A549 (cell line): Measurements from ENCODE around the gene KIAA1191. TPM values are rescaled to one million over a fixed set of nuclear protein-coding genes. Genes with fewer than 3 reads are reported as not detected.

Experiments
- ATAC-seq, 2 experiments: fragments of 200-7000 bp in 1 of 2; fragments of >200 bp in 1 of 2; cut with Nextera tagmentation in 1 of 2; cut with Tn5 transposase in 1 of 2; 3 replicates each; pipeline versions ENCODE4 v1.8.0 to v1.9.1; 2018 to 2020; ENCODE audit warnings: mild to moderate bottlenecking in 1 of 2, moderate library complexity in 1 of 2
- CTCF ChIA-PET: fragments of 300-600 bp; sonication (Branson Sonifier 250); formaldehyde crosslinking; extraction: SDS; loops from one replicate; lab custom pipeline; 2021; ENCODE audit warnings: antibody characterized with exemption, inconsistent platforms; lab: Yijun Ruan, JAX
- POLR2A ChIA-PET: fragments of 350-600 bp; formaldehyde crosslinking; extraction: SDS; loops from one replicate; lab custom pipeline; 2021; ENCODE audit warnings: antibody characterized with exemption, inconsistent platforms; lab: Yijun Ruan, JAX
- DNase-seq, 2 experiments: peaks; one replicate each; pipeline versions ENCODE4 v3.0.0 to v3.0.0-alpha.2; 2011 to 2016; ENCODE audit warnings: low read depth in 1 of 2, low spot score in 1 of 2
- FAIRE-seq: peaks from 2 replicates; lab custom pipeline; 2011; peaks lifted over from hg19 to GRCh38; lab: Jason Lieb, UNC
- H3K27ac ChIP-seq, 2 experiments: fragments of >200 bp; sonication (Bioruptor Twin); formaldehyde crosslinking; 3 replicates each; pipeline ENCODE4 v1.5.1; 2016 to 2017
- H3K4me1 ChIP-seq: fragments of >200 bp; sonication (Bioruptor Twin); formaldehyde crosslinking; 3 replicates; pipeline ENCODE4 v1.6.1; 2016
- H3K4me2 ChIP-seq: fragments of >200 bp; sonication (Bioruptor Twin); formaldehyde crosslinking; 3 replicates; pipeline ENCODE4 v1.6.1; 2016
- H3K4me3 ChIP-seq: fragments of >200 bp; sonication (Bioruptor Twin); formaldehyde crosslinking; 3 replicates; pipeline ENCODE4 v1.5.1; 2016
- H3K9me3 ChIP-seq: fragments of >200 bp; sonication (Bioruptor Twin); formaldehyde crosslinking; 3 replicates; pipeline ENCODE4 v1.6.1; 2016
- BHLHE40 ChIP-seq: IDR thresholded peaks from 2 replicates; pipeline ENCODE4 v1.6.1; 2012; ENCODE audit warnings: low read depth, low read length, inconsistent platforms
- CBX8 ChIP-seq: fragments of 200-600 bp; sonication (generic); IDR thresholded peaks from 2 replicates; pipeline ENCODE4 v1.6.1; 2016
- CEBPB ChIP-seq, 2 experiments: fragments of >200 bp in 1 of 2; sonication (Bioruptor Twin) in 1 of 2; formaldehyde crosslinking in 1 of 2; IDR thresholded peaks; 2 replicates each; pipeline ENCODE4 v1.6.1; 2012 to 2016
- ESRRA ChIP-seq: fragments of 150-350 bp; IDR thresholded peaks from 2 replicates; pipeline ENCODE4 v1.6.1; 2014; ENCODE audit warnings: mild to moderate bottlenecking, low read length, borderline replicate concordance
- FOXS1 ChIP-seq: fragments of 250-450 bp; sonication (Bioruptor Pico); IDR thresholded peaks from 2 replicates; pipeline ENCODE4 v1.5.0; 2020; ENCODE audit warnings: mild to moderate bottlenecking, moderate library complexity
- HEYL ChIP-seq: fragments of 250-450 bp; sonication (Bioruptor Pico); IDR thresholded peaks from 2 replicates; pipeline ENCODE4 v1.8.0; 2021; ENCODE audit warnings: mild to moderate bottlenecking, moderate library complexity
- HOXB13 ChIP-seq: fragments of 250-450 bp; sonication (Bioruptor Pico); IDR thresholded peaks from 2 replicates; pipeline ENCODE4 v1.5.0; 2020; ENCODE audit warnings: low read depth, mild to moderate bottlenecking, moderate library complexity
- JUNB ChIP-seq: fragments of >200 bp; sonication (Bioruptor Twin); formaldehyde crosslinking; IDR thresholded peaks from 2 replicates; pipeline ENCODE4 v1.6.1; 2016
- KDM1A ChIP-seq: fragments of 200-600 bp; sonication (generic); IDR thresholded peaks from 2 replicates; pipeline ENCODE4 v1.6.1; 2016; ENCODE audit warnings: low read depth, mild to moderate bottlenecking
- MAFK ChIP-seq: fragments of 450-650 bp; IDR thresholded peaks from 2 replicates; pipeline ENCODE4 v1.6.1; 2014; ENCODE audit not compliant: partially characterized antibody
- NFE2L2 ChIP-seq: fragments of 150-350 bp; conservative IDR thresholded peaks from 2 replicates; pipeline ENCODE4 v1.6.1; 2014; ENCODE audit warnings: low read length
- NR3C1 ChIP-seq: fragments of >200 bp; sonication (Bioruptor Twin); formaldehyde crosslinking; IDR thresholded peaks from 3 replicates; pipeline ENCODE4 v1.6.1; 2017
- PHF8 ChIP-seq: fragments of 200-600 bp; sonication (generic); IDR thresholded peaks from 2 replicates; pipeline ENCODE4 v1.6.1; 2016; ENCODE audit warnings: low read depth, mild to moderate bottlenecking, antibody characterized with exemption, moderate library complexity, borderline replicate concordance
- RARB ChIP-seq: fragments of 250-450 bp; sonication (Bioruptor Pico); IDR thresholded peaks from 2 replicates; pipeline ENCODE4 v1.8.0; 2021; ENCODE audit warnings: mild to moderate bottlenecking, moderate library complexity
- TFCP2L1 ChIP-seq: fragments of 250-450 bp; sonication (Bioruptor Pico); IDR thresholded peaks from 2 replicates; pipeline ENCODE4 v1.5.0; 2021; ENCODE audit warnings: mild to moderate bottlenecking
- ZNF302 ChIP-seq: fragments of 250-450 bp; sonication (Bioruptor Pico); IDR thresholded peaks from 2 replicates; pipeline ENCODE4 v1.9.0; 2021; ENCODE audit warnings: inconsistent platforms, mild to moderate bottlenecking, moderate library complexity
- WGBS: methylation state at CpG from one replicate; pipeline ENCODE4 v1.1.6; 2017; ENCODE audit errors: missing lambda C conversion rate; 5-methylcytosine and 5-hydroxymethylcytosine counted together
- polyA plus RNA-seq, 4 experiments: library from polyadenylated mRNA; depleted of rRNA in 3 of 4; stranded (reverse); fragments of >200 nt; fragmentation: RNase III in 1 of 4; extraction: RNeasy Plus Mini Kit Qiagen cat#74134 plus additional on column Dnase treatment in 1 of 4; gene quantifications; 2 replicates in 3 of 4; 3 replicates in 1 of 4; pipeline ENCODE4 v1.2.3, GENCODE V29; 2011 to 2017
- TF ChIP-seq, protein P1 (sequence below): fragments of 200-600 bp; sonication (generic); IDR thresholded peaks from 2 replicates; pipeline ENCODE4 v1.6.1; 2016; ENCODE audit warnings: antibody characterized with exemption, mild to moderate bottlenecking, moderate library complexity
- TF ChIP-seq, protein P2 (sequence below): IDR thresholded peaks from 2 replicates; pipeline ENCODE4 v1.6.1; 2012
- TF ChIP-seq, protein P3 (sequence below): fragments of >200 bp; sonication (Bioruptor Twin); formaldehyde crosslinking; IDR thresholded peaks from 3 replicates; pipeline ENCODE4 v1.5.1; 2016
- TF ChIP-seq, protein P4 (sequence below): fragments of >200 bp; sonication (Bioruptor Twin); formaldehyde crosslinking; IDR thresholded peaks from 3 replicates; pipeline ENCODE4 v1.6.1; 2016
- TF ChIP-seq, protein P5 (sequence below): fragments of 250-450 bp; sonication (Bioruptor Pico); IDR thresholded peaks from 2 replicates; pipeline ENCODE4 v1.5.0; 2020; ENCODE audit warnings: low read depth, mild to moderate bottlenecking, moderate library complexity
- TF ChIP-seq, protein P6 (sequence below): IDR thresholded peaks from 2 replicates; pipeline ENCODE4 v1.6.1; 2012; ENCODE audit warnings: low read depth, borderline replicate concordance
- TF ChIP-seq, protein P7 (sequence below): IDR thresholded peaks from 2 replicates; pipeline ENCODE4 v1.6.1; 2012

Gene KIAA1191
- polyA plus RNA-seq, 2 of the 4 experiments (the other 2 are of a cell fraction): 83.6 to 89.3 TPM

DNA sequence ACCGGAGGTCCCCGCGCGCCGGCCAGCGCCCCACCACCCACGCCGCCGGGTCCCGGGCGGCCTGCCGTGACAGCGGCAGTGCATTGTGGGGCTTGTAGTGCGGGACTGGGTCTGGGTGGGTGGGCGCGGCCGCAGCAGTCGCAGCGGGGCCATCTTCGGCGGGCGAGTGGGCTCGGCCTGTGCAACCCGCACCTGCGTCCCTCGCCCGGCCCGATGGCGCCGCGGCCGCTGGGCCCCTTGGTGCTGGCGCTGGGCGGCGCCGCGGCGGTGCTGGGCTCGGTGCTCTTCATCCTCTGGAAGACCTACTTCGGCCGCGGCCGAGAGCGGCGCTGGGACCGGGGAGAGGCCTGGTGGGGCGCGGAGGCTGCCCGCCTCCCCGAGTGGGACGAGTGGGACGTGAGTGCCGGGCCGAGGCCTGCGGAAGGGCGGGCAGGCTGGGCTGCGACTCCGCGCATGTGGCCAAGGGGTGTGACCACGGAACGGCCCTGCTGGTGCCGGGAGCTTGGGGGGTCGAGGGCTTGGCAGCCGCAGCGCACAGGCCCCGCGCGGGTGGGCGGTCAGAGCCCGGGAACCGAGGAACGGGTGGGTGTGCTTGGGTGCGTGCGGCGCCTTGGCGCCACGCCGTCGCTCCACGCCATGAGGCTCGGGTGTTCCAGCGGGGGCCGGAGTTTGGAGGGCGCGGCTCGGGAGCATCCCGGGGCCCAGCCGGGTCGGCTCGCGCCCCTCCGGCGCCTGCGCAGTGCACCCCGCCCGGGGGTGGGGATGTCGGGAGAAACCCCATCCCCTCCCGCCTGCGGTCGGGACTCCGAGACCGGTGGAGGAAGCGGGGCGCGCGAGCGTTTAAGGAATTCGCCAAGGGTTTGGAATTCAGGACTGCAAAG, 4.0 kb upstream of the KIAA1191 start, which contains the start of gene ARL10:
TSS of gene ARL10 (plus strand) at position 137 of the 881 bp plus-strand sequence. CDS start at position 214, 77 bp downstream.
- peak within 1 kb of the TSS; percentile 38 for H3K4me3 ChIP-seq
- FAIRE-seq (no peak), ATAC-seq (no peak)
- H3K4me1 ChIP-seq: peaks cover 4% of the 10 kb centered on the region; the same call in 1 of the 3 replicates
- no peak for TF ChIP-seq HEYL
- TF ChIP-seq ZNF302 (CRISPR knock-in tag): no peak
- no peak for TF ChIP-seq CBX8
- TF ChIP-seq, protein P1, sequence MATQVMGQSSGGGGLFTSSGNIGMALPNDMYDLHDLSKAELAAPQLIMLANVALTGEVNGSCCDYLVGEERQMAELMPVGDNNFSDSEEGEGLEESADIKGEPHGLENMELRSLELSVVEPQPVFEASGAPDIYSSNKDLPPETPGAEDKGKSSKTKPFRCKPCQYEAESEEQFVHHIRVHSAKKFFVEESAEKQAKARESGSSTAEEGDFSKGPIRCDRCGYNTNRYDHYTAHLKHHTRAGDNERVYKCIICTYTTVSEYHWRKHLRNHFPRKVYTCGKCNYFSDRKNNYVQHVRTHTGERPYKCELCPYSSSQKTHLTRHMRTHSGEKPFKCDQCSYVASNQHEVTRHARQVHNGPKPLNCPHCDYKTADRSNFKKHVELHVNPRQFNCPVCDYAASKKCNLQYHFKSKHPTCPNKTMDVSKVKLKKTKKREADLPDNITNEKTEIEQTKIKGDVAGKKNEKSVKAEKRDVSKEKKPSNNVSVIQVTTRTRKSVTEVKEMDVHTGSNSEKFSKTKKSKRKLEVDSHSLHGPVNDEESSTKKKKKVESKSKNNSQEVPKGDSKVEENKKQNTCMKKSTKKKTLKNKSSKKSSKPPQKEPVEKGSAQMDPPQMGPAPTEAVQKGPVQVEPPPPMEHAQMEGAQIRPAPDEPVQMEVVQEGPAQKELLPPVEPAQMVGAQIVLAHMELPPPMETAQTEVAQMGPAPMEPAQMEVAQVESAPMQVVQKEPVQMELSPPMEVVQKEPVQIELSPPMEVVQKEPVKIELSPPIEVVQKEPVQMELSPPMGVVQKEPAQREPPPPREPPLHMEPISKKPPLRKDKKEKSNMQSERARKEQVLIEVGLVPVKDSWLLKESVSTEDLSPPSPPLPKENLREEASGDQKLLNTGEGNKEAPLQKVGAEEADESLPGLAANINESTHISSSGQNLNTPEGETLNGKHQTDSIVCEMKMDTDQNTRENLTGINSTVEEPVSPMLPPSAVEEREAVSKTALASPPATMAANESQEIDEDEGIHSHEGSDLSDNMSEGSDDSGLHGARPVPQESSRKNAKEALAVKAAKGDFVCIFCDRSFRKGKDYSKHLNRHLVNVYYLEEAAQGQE: no peak
- TF ChIP-seq, protein P2, sequence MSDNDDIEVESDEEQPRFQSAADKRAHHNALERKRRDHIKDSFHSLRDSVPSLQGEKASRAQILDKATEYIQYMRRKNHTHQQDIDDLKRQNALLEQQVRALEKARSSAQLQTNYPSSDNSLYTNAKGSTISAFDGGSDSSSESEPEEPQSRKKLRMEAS: no peak
- TF ChIP-seq, all 56 proteins: peak for 0
- peak within 1 kb of the TSS; percentile 69 for H3K4me2 ChIP-seq
- ChIA-PET POLR2A (no interaction called here), CTCF (no interaction called here)
- H3K27ac ChIP-seq: peak within 1 kb of the TSS; percentile 30 to 50; a peak in 4 of 6 replicates
- DNase-seq: no peak
- H3K9me3 ChIP-seq: no peaks in the 10 kb centered on the region
- WGBS: 75% methylated on average over 54 of the region's 108 CpGs

DNA sequence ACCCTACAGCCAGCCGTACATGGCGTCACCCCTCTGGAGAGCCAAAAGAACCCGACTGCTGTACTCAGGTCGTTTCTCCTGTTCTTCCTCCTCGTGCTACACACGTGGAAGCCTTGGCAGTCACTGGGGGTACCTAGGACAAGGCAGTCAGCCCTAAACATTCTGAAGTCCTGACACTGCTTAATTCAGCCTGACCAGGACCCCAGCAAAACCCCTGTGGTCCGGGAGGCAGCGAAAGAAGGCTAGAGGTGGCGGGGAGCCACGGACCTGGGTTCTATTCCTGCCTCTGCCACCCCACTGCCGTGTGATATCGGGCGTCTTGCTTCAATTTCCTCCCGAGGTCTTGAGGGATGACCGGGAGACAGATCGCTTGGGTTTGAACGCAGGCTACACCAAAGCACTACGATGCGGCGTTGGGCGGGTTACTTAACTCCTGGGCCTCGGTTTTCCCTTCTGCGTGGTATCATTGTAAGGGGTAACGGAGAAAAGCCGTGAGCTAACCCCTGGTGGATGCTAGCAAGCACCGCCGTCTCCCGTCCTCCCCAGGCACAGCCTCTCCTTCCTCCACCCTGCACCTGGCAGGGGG, 3.3 kb upstream of the KIAA1191 start:
- ChIA-PET CTCF (interaction anchor here (0.6 kb wide), 1 partner anchor 866 kb away, joined by 3 read pairs; no protein-coding TSS in a partner anchor), POLR2A (no interaction called here)
- Histone ChIP-seq H3K27ac (peak overlapping the region in 1 of 2 experiments; percentile 50; a peak in 2 of 6 replicates), H3K4me2 (peak overlapping the region; percentile 69), H3K4me1 (peaks cover 12% of the 10 kb centered on the region; the same call in 1 of the 3 replicates), H3K9me3 (no peaks in the 10 kb centered on the region), H3K4me3 (peak overlapping the region; percentile 38; the same call in 2 of the 3 replicates)
- ATAC-seq: no peak
- no peak for DNase-seq
- no peak for TF ChIP-seq HOXB13
- TF ChIP-seq, protein P3, sequence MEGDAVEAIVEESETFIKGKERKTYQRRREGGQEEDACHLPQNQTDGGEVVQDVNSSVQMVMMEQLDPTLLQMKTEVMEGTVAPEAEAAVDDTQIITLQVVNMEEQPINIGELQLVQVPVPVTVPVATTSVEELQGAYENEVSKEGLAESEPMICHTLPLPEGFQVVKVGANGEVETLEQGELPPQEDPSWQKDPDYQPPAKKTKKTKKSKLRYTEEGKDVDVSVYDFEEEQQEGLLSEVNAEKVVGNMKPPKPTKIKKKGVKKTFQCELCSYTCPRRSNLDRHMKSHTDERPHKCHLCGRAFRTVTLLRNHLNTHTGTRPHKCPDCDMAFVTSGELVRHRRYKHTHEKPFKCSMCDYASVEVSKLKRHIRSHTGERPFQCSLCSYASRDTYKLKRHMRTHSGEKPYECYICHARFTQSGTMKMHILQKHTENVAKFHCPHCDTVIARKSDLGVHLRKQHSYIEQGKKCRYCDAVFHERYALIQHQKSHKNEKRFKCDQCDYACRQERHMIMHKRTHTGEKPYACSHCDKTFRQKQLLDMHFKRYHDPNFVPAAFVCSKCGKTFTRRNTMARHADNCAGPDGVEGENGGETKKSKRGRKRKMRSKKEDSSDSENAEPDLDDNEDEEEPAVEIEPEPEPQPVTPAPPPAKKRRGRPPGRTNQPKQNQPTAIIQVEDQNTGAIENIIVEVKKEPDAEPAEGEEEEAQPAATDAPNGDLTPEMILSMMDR: no peak
- no peak for TF ChIP-seq JUNB
- TF ChIP-seq, protein P4, sequence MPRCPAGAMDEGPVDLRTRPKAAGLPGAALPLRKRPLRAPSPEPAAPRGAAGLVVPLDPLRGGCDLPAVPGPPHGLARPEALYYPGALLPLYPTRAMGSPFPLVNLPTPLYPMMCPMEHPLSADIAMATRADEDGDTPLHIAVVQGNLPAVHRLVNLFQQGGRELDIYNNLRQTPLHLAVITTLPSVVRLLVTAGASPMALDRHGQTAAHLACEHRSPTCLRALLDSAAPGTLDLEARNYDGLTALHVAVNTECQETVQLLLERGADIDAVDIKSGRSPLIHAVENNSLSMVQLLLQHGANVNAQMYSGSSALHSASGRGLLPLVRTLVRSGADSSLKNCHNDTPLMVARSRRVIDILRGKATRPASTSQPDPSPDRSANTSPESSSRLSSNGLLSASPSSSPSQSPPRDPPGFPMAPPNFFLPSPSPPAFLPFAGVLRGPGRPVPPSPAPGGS: no peak
- no peak for TF ChIP-seq CEBPB (IDR thresholded peaks at IDR 0.05)
- no peak for TF ChIP-seq MAFK
- no peak for TF ChIP-seq KDM1A
- no peak for TF ChIP-seq NR3C1
- no peak for TF ChIP-seq TFCP2L1
- FAIRE-seq: no peak
- WGBS: 84% methylated on average over 28 of the region's 28 CpGs

DNA sequence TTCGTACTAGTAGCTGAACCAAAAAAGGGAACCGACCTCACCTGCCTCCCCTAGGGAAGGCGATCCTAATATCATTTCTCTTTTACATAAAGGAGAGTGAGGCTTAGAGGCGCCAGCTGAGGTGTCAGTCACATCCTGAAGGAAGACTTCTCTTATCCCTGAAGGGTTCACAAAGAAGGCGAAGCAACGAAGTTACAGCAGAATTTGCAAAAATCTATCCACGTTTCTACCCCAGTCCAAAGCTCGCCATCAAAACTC, 598 bp upstream of the KIAA1191 start:
- WGBS: 73% methylated on average over 8 of the region's 8 CpGs
- Histone ChIP-seq H3K27ac (peak overlapping the region; percentile 88 to 94), H3K9me3 (no peaks in the 10 kb centered on the region), H3K4me1 (peaks cover 15% of the 10 kb centered on the region; the same call in 1 of the 3 replicates), H3K4me2 (peak overlapping the region; percentile 93), H3K4me3 (peak overlapping the region; percentile 90)
- FAIRE-seq: no peak
- POLR2A ChIA-PET: interaction anchor here (1.3 to 1.6 kb wide), 2 partner anchors 8 to 175 kb away, joined by 4 to 7 read pairs; partner anchors contain the start of gene RNF44
- no peak for DNase-seq
- ATAC-seq: peak; percentile 10 to 23
- CTCF ChIA-PET: interaction anchor here (0.5 to 2.6 kb wide), 6 partner anchors 9 to 1094 kb away, joined by 3 to 6 read pairs (median 4); no protein-coding TSS in a partner anchor
- TF ChIP-seq FOXS1 (CRISPR knock-in tag) (no peak), NFE2L2 (no peak), BHLHE40 (no peak), ESRRA (no peak), PHF8 (no peak), RARB (CRISPR knock-in tag) (no peak)
- TF ChIP-seq, protein P5, sequence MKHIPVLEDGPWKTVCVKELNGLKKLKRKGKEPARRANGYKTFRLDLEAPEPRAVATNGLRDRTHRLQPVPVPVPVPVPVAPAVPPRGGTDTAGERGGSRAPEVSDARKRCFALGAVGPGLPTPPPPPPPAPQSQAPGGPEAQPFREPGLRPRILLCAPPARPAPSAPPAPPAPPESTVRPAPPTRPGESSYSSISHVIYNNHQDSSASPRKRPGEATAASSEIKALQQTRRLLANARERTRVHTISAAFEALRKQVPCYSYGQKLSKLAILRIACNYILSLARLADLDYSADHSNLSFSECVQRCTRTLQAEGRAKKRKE (CRISPR knock-in tag): no peak
- TF ChIP-seq, protein P6, sequence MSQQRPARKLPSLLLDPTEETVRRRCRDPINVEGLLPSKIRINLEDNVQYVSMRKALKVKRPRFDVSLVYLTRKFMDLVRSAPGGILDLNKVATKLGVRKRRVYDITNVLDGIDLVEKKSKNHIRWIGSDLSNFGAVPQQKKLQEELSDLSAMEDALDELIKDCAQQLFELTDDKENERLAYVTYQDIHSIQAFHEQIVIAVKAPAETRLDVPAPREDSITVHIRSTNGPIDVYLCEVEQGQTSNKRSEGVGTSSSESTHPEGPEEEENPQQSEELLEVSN: no peak
- TF ChIP-seq, protein P7, sequence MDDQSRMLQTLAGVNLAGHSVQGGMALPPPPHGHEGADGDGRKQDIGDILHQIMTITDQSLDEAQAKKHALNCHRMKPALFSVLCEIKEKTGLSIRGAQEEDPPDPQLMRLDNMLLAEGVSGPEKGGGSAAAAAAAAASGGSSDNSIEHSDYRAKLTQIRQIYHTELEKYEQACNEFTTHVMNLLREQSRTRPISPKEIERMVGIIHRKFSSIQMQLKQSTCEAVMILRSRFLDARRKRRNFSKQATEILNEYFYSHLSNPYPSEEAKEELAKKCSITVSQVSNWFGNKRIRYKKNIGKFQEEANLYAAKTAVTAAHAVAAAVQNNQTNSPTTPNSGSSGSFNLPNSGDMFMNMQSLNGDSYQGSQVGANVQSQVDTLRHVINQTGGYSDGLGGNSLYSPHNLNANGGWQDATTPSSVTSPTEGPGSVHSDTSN: no peak
